Right lobe of liver (tissue), 4 donors: ENCODE data around the gene GDE1.

Source experiments
- CTCF ChIP-seq, 4 donors: fragments of 200-600 bp in 3 of 4; fragments of 450-650 bp in 1 of 4; IDR thresholded peaks; one replicate each; pipeline versions ENCODE4 v1.5.1 to v1.8.0; 2016 to 2022; ENCODE audit warnings: antibody characterized with exemption in 4 of 4, mild to moderate bottlenecking in 2 of 4
- POLR2A ChIP-seq: fragments of 450-650 bp; IDR thresholded peaks from one replicate; pipeline ENCODE4 v1.6.1; 2017; ENCODE audit warnings: antibody characterized with exemption, mild to moderate bottlenecking
- donor health status: DM: no; HTN: no; CAD: no.
- donor health status: DM: no; HTN: no; CAD: no.
- donor health status: DM: no; HTN: yes; CAD: no.

- TF ChIP-seq CTCF (IDR thresholded peaks at IDR 0.05) (no peak), POLR2A (no peak)
Measured at GRCh38 chr16:19474617-19475016, 47.3 kb downstream of the GDE1 start.
